Right lobe of liver (tissue), 4 donors: ENCODE results near the gene MRPL28.

Source experiments
- CTCF ChIP-seq, 4 donors: fragments of 200-600 bp in 3 of 4; fragments of 450-650 bp in 1 of 4; IDR thresholded peaks; one replicate each; pipeline versions ENCODE4 v1.5.1 to v1.8.0; 2016 to 2022; ENCODE audit warnings: antibody characterized with exemption in 4 of 4, mild to moderate bottlenecking in 2 of 4
- POLR2A ChIP-seq: fragments of 450-650 bp; IDR thresholded peaks from one replicate; pipeline ENCODE4 v1.6.1; 2017; ENCODE audit warnings: antibody characterized with exemption, mild to moderate bottlenecking
- donor health status: DM: no; HTN: no; CAD: no.
- donor health status: DM: no; HTN: no; CAD: no.
- donor health status: DM: no; HTN: yes; CAD: no.

DNA sequence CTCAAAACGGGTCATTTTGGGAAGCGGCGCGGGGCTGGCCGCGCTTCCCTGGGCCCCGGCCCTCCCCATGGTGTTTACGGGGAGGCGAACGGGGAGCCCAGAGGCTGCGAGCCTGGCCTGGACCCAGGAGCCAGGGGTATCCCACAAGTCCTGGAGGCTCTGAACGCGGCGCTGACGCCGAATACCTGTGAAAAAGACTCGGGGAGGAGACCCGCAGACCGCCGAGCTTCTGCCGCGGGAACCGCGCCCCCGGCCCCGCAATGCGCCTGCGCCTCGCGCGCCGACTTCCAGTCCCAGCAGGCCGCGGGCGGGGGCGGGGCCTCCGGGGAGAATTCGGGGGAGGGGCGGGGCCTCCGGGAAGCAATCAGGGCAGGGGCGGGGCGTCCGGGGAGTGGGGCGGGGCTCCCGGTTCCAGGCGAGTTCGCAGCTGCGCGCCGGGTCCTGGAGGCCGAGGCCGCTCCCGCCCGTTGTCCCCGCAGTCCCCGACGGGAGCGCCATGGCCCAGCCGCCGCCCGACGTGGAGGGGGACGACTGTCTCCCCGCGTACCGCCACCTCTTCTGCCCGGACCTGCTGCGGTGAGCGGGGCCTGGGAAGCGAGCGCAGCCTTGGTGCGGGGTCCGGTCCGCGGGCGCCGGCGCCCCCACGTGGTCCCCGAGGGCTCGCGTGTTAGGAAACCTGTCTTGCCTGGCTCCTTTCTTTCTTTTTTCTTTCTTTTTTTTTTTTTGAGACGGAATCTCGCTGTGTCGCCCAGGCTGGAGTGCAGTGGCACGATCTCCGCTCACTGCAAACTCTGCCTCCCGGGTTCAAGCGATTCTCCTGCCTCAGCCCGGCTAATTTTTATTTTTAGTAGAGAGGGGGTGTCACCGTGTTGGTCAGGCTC, 31.4 kb upstream of the MRPL28 start, which contains the start of gene DECR2:
- TF ChIP-seq CTCF (IDR thresholded peaks at IDR 0.05) = peak; percentile 21 to 48 (median 36)
- TF ChIP-seq POLR2A = peak; percentile 77
